CD4-positive, alpha-beta T cell treated with Interleukin-15 for 4 hours (primary cell): Measurements from ENCODE around the gene EME1.

ENCODE experiments used
- DNase-seq: peaks from one replicate; pipeline ENCODE4 v3.0.0-alpha.2; 2020; ENCODE audit warnings: low spot score

EME1 gene

DNA sequence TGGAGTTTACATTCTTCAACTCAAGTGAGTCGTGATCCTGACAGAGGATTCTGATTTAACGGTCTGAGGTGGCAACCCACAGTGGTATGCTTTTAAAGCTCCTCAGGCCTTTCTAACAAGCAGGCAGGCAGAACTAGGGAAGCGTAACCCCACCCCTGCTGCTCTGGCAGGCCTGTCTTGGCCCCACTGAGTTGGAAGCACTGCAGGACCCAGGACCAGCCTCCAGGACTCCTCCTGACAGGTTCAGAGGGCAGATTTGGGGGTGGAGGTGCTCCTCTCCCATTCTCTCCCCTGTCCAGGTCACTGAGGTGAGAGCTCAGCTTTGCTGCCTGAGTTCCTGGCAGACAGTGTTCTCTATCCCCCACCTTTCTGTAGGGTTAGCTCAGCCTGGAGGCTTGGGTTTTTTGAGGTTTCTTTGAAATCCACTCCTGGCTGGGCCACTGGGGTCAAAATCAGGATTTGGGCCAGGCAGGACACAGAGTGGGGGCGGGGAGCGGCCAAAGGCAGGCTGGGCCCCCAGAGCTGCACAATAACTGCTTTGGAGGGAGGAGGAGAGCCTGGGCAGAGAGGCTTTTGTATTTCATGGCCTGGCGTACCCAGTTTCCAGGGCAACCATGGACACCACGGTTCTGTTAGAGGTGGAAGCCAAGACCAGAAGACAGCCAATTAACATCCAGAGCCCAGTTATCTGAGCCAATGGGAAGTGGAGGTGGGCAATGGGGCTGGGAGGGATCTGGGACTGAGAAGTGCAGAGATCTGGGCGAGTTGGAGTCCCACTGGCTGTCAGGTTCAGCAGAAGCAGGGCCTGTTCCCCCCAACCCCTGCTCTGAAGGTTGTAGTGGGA is 9.6 kb upstream of the EME1 start:
- DNase-seq, result no peak

DNA sequence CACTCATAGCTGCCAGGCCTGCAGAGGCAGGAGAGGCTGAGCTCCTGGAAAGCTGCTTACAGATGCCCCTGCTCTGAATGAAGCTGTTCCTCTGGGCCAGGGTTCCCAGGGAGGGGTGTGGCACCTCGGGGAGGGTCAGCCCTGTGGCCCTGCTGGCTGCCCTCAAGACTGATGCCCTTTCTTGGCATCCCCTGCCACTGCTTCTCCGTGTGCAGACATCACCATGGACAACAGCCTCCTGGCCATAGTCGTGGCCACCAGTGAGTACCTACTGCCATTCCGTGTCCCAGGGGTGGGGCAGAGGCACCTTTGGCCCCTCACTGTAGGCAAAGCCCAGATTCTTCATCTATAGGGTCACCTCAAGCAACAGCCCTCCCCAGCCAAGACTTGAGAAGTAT is 9.0 kb upstream of the EME1 start:
- no peak for DNase-seq

DNA sequence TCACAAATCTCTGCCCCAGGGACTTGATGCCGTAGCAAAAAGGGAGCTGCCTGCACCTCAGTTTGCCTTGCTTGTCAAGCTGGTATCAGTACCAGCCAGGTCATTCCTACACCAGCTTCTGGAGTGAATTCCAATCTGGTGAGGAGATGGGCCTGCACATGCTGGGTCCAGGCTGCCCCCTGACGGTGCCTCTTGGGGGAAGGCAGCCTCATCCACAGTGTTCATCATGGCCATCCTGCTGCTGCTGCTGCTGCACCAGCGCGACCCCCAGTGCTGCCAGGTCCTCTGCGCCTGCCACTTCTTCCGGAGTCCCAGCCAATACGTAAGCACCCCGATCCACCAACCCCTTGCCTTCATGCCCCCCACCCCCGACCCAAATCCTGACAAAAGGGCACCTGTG is 8.3 kb upstream of the EME1 start:
- DNase-seq, result no peak

DNA sequence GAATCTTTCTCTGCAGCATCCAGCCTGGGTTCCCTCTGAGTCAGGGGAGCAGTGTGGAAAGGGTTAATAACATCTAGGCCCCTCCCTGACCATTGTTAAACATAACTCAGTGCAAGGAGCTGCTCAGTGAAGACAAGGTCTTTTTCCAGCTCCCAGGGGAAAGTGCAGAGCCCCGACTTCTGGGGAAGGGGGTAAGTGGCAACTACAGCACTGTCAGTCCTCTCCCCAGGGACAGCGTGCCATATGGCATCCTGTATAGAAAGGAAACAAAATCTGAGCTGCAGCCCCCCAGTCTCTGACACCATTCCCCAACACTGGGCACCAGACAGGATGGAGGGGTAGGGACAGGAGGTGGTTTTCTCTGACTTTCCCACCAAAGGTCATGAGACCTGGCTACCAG is 7.9 kb upstream of the EME1 start:
- no peak for DNase-seq

DNA sequence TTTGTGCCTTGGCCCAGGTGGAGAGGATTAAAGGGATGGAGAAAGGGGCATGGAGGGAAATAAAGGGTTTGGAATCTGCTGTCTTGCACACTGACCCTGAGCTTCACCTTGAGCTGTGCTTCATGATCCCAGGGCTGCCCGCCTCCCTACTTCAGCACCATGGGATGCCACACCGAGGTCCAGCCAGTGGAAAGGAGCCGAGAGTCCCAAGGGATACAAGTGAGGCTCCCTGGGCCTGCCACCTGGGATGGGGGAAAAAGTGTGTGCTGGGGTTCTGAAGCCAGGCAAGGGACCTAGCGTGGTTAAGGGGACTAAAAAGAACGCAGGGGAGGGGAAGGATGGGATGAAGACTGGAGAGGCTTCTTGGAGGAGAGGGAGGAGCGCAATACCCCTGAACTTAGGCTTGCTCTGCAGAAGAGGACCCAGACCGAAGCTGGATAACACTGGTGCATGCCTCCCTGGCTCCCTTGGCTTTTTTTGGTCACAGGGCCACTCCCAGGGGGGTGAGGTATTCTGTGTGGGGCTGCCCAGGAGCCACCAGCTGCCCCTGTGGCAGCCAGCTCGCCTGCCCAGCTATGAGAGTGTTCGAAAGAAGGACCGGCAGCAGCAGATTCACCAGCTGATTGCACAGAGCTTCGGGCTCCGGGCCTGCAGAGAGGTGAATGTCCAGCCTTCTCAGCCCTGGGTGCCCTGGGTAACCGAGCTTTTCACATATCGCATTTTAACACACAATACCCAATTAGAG is 7.2 kb upstream of the EME1 start:
- no peak for DNase-seq

DNA sequence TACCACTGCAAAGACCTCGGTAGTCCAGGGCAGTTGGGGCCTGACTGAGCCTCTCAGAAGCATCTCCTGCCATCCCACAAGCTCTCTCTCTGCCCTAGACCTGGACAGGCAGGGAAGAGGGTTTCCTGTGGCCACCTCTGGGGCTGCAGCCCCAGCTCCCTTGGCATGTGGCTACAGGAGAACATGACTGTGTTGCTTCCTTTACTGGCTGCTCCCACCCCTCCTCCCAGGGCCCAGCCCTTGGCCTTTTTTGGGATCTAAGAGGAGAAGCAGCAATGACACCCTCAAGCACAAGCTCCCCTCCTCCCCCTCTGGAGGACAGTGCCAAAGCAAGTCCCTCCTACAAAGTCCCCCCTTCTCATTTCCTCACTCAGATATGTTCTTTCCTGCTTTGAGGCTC is 5.6 kb upstream of the EME1 start:
- DNase-seq, result no peak

GRCh38 chr17:50370052-50370451 is 3.0 kb upstream of the EME1 start:
- DNase-seq, result no peak

- DNase-seq, result no peak
Measured at GRCh38 chr17:50371526-50371925, 1.5 kb upstream of the EME1 start.

DNA sequence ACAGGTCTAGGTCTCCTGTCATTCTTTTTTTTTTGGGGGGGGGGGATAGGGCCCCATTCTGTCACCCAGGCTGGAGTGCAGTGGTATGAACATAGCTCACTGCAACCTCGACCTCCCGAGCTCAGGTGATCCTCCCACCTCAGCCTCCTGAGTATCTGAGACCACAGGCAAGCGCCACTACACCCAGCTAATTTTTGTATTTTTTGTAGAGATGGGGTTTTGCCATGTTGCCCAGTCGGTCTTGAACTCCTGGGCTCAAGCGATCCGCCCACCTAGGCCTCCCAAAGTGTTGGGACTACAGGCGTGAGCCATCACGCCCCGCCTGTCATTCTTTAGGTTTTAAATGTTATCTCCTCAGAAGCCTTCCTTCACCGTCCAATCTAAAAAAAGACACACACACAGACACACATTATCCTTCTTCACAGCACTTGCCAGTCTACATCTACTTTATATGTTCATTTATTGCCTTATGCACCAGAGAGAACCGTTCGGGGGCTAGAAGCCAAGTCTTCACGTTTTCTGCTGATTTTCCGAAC is 739 bp upstream of the EME1 start:
- DNase-seq, result no peak

- no peak for DNase-seq
Measured at GRCh38 chr17:50373705-50374104, 676 bp downstream of the EME1 start.

DNA sequence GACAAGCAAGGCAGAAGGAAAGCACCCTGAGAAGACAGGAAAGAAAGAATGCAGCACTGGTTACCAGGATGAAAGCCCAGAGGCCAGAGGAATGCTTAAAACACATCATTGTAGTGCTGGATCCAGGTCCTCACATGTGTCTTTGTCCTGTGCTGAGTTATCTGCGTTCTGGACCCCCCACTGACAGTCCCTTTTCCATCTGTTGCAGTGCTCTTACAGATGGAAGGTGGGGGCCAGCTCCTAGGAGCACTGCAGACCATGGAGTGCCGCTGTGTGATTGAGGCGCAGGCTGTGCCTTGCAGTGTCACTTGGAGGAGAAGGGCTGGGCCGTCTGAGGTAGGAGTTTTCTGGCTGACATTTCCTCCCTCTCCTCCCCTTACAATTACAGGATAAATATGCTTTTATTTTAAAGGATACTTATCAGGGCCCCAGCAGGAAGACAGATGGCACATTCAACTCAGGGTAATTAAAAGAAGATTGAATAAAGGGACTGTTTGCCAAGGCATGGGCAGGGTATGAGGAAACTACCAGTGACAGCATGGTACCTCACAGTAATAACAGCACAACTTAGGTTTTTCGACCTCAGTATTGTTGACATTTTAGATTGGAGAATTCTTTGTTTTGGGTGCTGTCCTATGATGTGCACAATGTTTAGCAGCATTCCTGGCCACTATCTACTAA is 3.0 kb downstream of the EME1 start:
- no peak for DNase-seq

DNA sequence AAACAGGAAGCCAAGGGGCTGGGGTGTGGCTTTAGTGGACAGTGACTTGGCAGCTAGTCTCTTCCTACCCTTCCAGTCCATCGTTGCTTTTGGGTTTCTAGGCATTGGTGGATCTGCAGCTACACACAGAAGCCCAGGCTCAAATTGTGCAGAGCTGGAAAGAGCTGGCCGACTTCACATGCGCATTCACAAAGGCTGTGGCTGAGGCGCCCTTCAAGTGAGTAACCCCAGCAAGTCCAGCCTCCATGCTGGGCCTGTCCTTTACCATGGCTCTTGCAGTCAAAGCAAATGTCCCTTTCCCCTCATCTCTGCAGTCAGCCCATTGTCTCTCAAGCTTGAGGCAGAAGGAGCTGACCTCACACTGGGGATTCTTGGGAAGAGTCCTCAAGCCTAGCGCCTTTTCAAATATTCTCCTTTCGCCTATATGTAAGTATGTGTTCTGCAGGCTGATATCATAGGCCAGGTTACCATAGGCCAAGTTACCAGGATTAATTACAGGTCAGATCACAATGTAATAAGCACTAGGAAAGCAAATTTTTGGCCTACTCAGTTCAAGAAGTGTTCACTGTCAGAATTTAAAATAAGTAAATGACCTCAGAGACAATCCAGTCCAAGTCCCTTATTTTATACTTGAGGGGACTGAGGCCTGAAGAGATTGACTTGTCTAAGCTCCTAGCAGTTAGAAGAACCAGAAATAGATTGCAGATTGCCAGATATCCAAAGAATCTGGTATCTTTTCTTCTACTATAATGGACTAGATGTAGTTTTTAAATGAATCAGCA is 6.5 kb downstream of the EME1 start:
- DNase-seq, result no peak

DNA sequence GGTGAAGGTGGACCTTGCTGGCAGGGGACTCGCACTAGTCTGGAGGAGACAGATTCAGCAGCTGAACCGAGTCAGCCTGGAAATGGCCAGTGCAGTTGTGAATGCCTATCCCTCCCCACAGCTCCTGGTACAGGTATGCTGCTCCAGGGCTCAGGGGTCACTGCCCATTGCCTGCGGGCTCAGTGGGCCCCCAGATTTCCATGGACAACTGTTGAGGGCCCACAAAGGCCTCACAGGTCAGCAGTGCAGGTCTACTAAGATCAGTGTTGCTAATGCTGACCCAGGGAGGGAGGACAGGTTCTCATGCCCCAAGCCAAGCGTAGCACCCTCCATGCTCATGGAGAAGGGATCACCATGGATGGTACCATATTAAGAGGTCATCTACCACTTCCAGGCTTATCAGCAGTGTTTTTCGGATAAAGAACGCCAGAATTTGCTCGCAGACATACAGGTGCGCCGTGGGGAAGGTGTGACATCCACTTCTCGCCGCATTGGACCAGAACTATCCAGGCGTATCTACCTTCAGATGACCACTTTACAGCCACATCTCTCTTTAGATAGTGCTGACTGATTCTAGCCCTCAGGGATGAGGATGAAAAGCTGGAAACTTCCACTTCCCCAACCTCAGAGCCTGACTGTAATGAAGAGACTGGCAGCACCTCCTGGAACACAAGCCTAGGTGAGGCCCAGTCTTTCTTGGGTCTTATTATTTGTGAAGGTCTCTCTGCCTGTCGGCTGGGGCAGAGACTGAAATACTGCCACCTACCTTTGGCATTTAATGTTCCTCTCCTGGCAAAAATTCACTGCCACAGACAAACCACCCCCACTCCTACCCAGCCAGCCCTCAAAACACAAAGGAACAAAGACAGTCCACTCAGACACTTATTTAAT is 7.6 kb downstream of the EME1 start:
- no peak for DNase-seq

DNA sequence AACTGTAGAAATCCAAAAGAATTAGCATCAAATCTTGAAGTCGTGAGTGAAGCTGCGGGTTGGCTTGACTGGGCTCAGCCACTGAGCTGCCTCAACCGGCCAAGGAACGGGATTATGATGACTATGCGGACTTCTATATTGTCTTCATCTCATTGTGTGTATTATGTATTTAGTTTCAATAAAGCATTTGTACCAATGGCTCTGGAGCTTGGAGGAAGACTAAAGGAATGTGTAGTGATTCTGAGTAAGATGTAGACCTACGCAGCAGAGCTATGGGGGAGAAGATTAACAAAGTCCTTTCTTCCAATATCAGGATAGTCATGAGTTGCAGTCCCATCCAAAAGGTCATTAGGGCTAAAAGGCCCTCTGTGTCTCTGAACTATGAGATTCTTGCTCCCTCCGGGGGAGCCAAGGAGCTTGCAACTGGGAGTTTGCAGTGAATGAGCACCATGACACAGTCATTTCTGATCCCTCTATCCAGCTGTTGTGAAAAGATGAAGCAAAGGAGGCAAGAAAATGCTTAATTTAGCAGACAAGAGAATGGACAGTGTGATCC is 8.3 kb downstream of the EME1 start:
- DNase-seq, result no peak

GRCh38 chr17:50381920-50382319 is 8.9 kb downstream of the EME1 start:
- DNase-seq, result no peak

GRCh38 chr17:50382931-50383330 is 9.9 kb downstream of the EME1 start:
- DNase-seq, result no peak

DNA sequence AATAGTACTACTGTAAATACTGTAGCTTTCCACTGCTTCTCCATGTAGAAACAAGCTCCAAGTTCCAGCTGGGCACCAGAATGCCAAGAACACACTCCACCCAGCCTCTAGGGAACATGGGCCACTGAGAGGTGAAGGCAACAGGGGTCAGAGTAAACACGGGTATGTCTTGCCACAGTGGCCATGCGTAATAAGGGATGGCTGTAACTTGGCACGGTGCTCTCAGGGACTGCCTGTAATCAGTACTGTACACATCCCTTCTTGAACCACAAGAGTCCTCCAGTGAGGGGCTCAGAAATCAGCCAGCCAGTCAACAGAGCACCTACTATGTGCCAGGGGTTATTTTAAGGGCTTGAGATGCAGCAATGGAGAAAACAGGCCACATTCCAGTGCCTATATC is 13.5 kb downstream of the EME1 start:
- DNase-seq, result no peak

DNA sequence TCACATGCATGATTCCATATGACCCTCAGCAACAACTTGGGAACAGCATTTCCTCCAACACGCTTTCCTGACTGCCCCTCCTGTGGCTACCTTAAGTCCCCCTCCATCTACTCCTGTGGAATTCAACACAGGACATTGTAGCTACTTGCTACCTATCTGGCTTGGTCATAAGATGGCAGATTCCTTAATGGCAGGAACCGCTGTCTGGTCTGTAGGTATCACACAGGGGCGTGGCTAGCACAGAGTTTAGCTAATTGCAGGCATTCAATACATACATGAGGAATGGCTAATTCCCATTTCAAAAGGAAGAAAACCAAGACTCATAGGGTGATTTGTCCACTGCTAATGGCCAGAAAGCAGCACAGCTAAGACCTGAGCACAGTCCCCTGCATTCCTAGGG is 15.7 kb downstream of the EME1 start:
- no peak for DNase-seq

GRCh38 chr17:50389534-50389933 is 16.5 kb downstream of the EME1 start:
- no peak for DNase-seq

DNA sequence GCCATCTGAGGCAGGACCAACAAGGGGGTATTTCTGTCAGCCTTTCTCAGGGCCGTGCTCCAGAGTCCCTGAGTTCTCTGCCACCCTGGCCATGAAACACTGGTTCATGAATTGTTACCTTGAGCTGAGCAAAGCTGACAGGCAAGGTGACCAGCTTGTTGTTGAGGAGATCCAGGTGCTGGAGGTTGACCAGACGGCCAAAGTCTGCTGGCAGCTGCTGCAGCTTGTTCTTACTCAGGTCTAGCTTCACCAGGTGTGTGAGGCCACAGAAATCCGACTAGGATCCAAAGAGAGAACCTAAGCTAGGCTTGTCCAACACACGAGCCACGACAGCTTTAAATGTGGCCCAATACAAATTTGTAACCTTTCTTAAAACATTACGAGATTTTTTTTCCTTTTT is 19.6 kb downstream of the EME1 start:
- no peak for DNase-seq

- DNase-seq, result no peak
Measured at GRCh38 chr17:50393700-50394099, 20.7 kb downstream of the EME1 start.
